HepG2 (cell line): Measurements from ENCODE around the gene EEF1A2. TPM values are rescaled to one million over a fixed set of nuclear protein-coding genes. Genes with fewer than 3 reads are reported as not detected.

Experiments
- ATAC-seq: fragments of 200-7000 bp; cut with Tn5 transposase; 3 replicates; pipeline ENCODE4 v1.9.1; 2020; ENCODE audit warnings: mild to moderate bottlenecking, moderate library complexity
- BruUV-seq: library from RNA; stranded (reverse); fragments of 400-500 nt; replicated peaks from 2 replicates; lab custom pipeline; 2021; lab: Mats Ljungman, UMichigan
- CTCF ChIA-PET: fragments of 300-600 bp; formaldehyde crosslinking; extraction: SDS; loops from one replicate; lab custom pipeline; 2021; ENCODE audit warnings: low total read pairs, inconsistent platforms, low intra/inter-chr PET ratio; lab: Yijun Ruan, JAX
- POLR2A ChIA-PET: fragments of 350-600 bp; sonication (Branson Sonifier 250); formaldehyde crosslinking; loops from one replicate; lab custom pipeline; 2020; ENCODE audit warnings: antibody characterized with exemption, inconsistent platforms; lab: Yijun Ruan, JAX
- DNase-seq: peaks from one replicate; pipeline ENCODE4 v3.0.0-alpha.2; 2015; ENCODE audit warnings: low spot score
- FAIRE-seq: peaks from 3 replicates; lab custom pipeline; 2011; peaks lifted over from hg19 to GRCh38; lab: Jason Lieb, UNC
- H2AFZ ChIP-seq: one replicate; pipeline ENCODE4 v1.6.1; 2011; ENCODE audit warnings: low read length, inconsistent platforms
- H3K27ac ChIP-seq: fragments of 300-600 bp; 3 replicates; pipeline ENCODE4 v1.8.0; 2011; ENCODE audit warnings: mixed run types, mild to moderate bottlenecking, mixed read lengths, low read length, inconsistent platforms; ENCODE audit not compliant: insufficient read depth; ENCODE audit errors: extremely low read length
- H3K27me3 ChIP-seq, 2 experiments: fragments of 200-600 bp in 1 of 2; 2 replicates in 1 of 2; 3 replicates in 1 of 2; pipeline versions ENCODE4 v1.6.0 to v1.8.0; 2011; ENCODE audit warnings: low read length in 2 of 2, mild to moderate bottlenecking in 2 of 2, moderate library complexity in 2 of 2, inconsistent platforms in 1 of 2; ENCODE audit not compliant: insufficient read depth in 2 of 2, control insufficient read depth in 1 of 2
- H3K36me3 ChIP-seq, 2 experiments: fragments of 200-600 bp in 1 of 2; replicated peaks in 1 of 2; 2 replicates in 1 of 2; 3 replicates in 1 of 2; pipeline versions ENCODE4 v1.5.1 to v1.8.0; 2011; ENCODE audit warnings: low read length in 2 of 2, inconsistent platforms in 1 of 2; ENCODE audit not compliant: insufficient read depth in 2 of 2, control insufficient read depth in 1 of 2
- H3K4me1 ChIP-seq: 2 replicates; pipeline ENCODE4 v1.5.1; 2012; ENCODE audit warnings: low read length, inconsistent platforms; ENCODE audit not compliant: insufficient read depth
- H3K4me2 ChIP-seq: 2 replicates; pipeline ENCODE4 v1.6.0; 2011; ENCODE audit warnings: low read depth, low read length, inconsistent platforms
- H3K4me3 ChIP-seq, 3 experiments: fragments of 200-600 bp in 1 of 3; sonication (generic), shearing (Covaris generic) in 1 of 3; replicated peaks in 1 of 3; 2 replicates each; pipeline ENCODE4 v1.5.1; 2011 to 2016; ENCODE audit warnings: low read length in 3 of 3, inconsistent platforms in 2 of 3, low read depth in 2 of 3, mild to moderate bottlenecking in 2 of 3, control low read depth in 1 of 3, mixed read lengths in 1 of 3; ENCODE audit not compliant: insufficient read depth in 1 of 3
- H3K79me2 ChIP-seq: one replicate; pipeline ENCODE4 v1.6.1; 2011; ENCODE audit warnings: low read length, inconsistent platforms; ENCODE audit not compliant: insufficient read depth
- H3K9ac ChIP-seq: 2 replicates; pipeline ENCODE4 v1.6.0; 2011; ENCODE audit warnings: mild to moderate bottlenecking, low read depth, low read length, inconsistent platforms; ENCODE audit not compliant: insufficient read depth
- H3K9me3 ChIP-seq: 2 replicates; pipeline ENCODE4 v1.5.1; 2012; ENCODE audit warnings: mild to moderate bottlenecking, low read length
- H4K20me1 ChIP-seq: 2 replicates; pipeline ENCODE4 v1.6.0; 2011; ENCODE audit warnings: inconsistent platforms, mild to moderate bottlenecking, low read length, moderate library complexity; ENCODE audit not compliant: insufficient read depth
- ATF7 ChIP-seq, 2 experiments: fragments of 450-650 bp in 1 of 2; sonication (generic) in 1 of 2; formaldehyde crosslinking in 1 of 2; IDR thresholded peaks; 2 replicates each; pipeline versions ENCODE4 v1.4.0 to v1.6.1; 2016 to 2020; ENCODE audit warnings: antibody characterized with exemption in 1 of 2, mild to moderate bottlenecking in 1 of 2, missing genetic modification reagents in 1 of 2
- CREB1 ChIP-seq, 2 experiments: fragments of 450-650 bp in 1 of 2; IDR thresholded peaks; 2 replicates each; pipeline ENCODE4 v1.6.1; 2016 to 2017; ENCODE audit warnings: control low read depth in 1 of 2, mild to moderate bottlenecking in 1 of 2, missing compliant biosample characterization in 1 of 2, missing genetic modification characterization in 1 of 2
- DPF2 ChIP-seq: sonication (generic); formaldehyde crosslinking; IDR thresholded peaks from 2 replicates; pipeline ENCODE4 v1.4.0; 2020; ENCODE audit warnings: mild to moderate bottlenecking, low read depth, missing genetic modification reagents, borderline replicate concordance
- EP300 ChIP-seq, 3 experiments: sonication (generic) in 1 of 3; formaldehyde crosslinking in 1 of 3; IDR thresholded peaks; 2 replicates each; pipeline versions ENCODE4 v1.5.1 to v1.6.1; 2011 to 2020; ENCODE audit warnings: low read depth in 2 of 3, low read length in 2 of 3, borderline replicate concordance in 1 of 3, improper control_type of control experiment in 1 of 3, mild to moderate bottlenecking in 1 of 3, missing genetic modification reagents in 1 of 3, moderate library complexity in 1 of 3
- EZH2 ChIP-seq: conservative IDR thresholded peaks from 2 replicates; pipeline ENCODE4 v1.6.1; 2012; ENCODE audit warnings: mild to moderate bottlenecking, low read depth, low read length, moderate library complexity
- MIXL1 ChIP-seq: IDR thresholded peaks from 2 replicates; pipeline ENCODE4 v1.6.1; 2016
- ZNF672 ChIP-seq: sonication (generic); formaldehyde crosslinking; IDR thresholded peaks from 2 replicates; pipeline ENCODE4 v1.8.1; 2022; ENCODE audit warnings: missing genetic modification reagents
- ZNF768 ChIP-seq: sonication (generic); formaldehyde crosslinking; IDR thresholded peaks from 2 replicates; pipeline ENCODE4 v1.4.0; 2020; ENCODE audit warnings: missing genetic modification reagents
- WGBS: methylation state at CpG from one replicate; pipeline ENCODE4 v1.1.6; 2017; ENCODE audit warnings: low lambda C conversion rate; 5-methylcytosine and 5-hydroxymethylcytosine counted together
- in situ Hi-C: cut with HindIII; loops from 2 replicates; pipeline ENCODE4 v1.10.0; 2017; ENCODE audit warnings: low pct_unique_long_range_greater_than_20kb; ENCODE audit not compliant: extremely low pct_ligation_motif_present
- intact Hi-C: fragments of 100-400 bp; cut with micrococcal nuclease; formaldehyde crosslinking; loops from one replicate; pipeline ENCODE4 v1.10.0; 2022; ENCODE audit not compliant: unreplicated experiment
- polyA plus RNA-seq, 8 experiments: library from polyadenylated mRNA; depleted of rRNA in 3 of 8; stranded (reverse) in 7 of 8; unstranded in 1 of 8; fragments of >200 nt; fragmentation: Illumina TruSeq in 4 of 8; extraction: Trizol in 4 of 8; gene quantifications; 2 replicates each; pipeline versions ENCODE4 v1.2.1 to v1.2.3, GENCODE V29; 2011 to 2016; ENCODE audit warnings: low read depth in 4 of 8, missing spikeins in 1 of 8, mixed read lengths in 1 of 8; ENCODE audit not compliant: insufficient read depth in 1 of 8
- total RNA-seq, 5 experiments: library from RNA; depleted of rRNA; stranded (reverse); fragments of >200 nt; fragmentation: Illumina TruSeq; extraction: Trizol; gene quantifications; 2 replicates each; pipeline ENCODE4 v1.2.3, GENCODE V29; 2016; ENCODE audit warnings: low read depth in 1 of 5

EEF1A2 gene
- total and polyA plus RNA-seq, 2 of the 13 experiments (the other 11 are each of a cell fraction or from before 2014, with no cell fraction given), result 0.44 to 0.87 TPM

DNA sequence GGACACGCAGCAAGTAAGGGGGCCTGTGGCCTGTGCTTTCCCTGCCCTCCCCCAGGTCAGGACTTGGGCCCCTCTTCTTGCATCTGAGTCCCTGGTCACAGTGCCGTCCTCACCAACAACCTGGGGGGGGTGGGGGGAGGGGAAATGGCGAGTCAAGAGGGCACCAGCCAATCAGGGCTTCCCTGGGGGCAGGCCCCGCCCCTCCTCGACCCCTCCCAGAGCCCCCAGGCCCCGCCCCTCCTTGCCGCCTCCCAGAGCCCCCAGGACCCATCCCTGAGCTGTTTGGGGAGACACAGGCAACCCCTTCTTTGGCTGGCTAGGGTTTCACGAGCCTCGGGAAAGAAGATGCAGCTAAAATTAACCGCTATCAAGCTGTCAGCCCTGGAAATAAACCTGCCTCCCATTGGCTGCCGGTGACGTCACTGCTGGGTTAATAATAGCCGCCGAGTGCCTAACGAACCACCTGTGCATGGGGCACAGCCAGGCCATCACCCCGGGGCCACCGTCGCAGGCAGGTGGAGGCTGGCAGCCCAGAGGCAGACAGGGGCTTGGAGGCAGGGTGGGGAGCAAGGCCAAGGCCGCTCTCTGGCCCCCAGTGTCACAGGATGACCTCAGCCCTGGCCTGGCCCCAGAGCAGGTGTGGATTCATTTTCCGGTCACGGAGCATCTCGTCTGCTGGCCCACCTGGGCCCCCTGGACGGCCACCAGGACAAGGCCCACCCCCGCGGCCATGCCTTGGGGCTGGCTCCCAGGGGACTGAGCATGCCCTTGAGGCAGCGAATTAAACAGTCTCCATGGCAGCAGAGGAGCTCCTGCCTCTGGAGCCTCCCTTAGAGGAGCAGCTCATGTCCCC is 3.2 kb upstream of the EEF1A2 start:
- intact Hi-C loops, result no loop called here
- FAIRE-seq (no peak), ATAC-seq (peak; percentile 7; the same call in 2 of the 3 replicates), DNase-seq (no peak)
- no TSS peak for BruUV-seq
- H3K4me1 ChIP-seq, result no peaks in the 10 kb centered on the region
- CTCF ChIA-PET, result no interaction called here
- in situ Hi-C loops, result no loop called here
- POLR2A ChIA-PET, result no interaction called here
- H3K79me2 ChIP-seq, result no peaks in the 10 kb centered on the region
- no peak overlapping the region for H2AFZ ChIP-seq
- H3K4me2 ChIP-seq, result no peak overlapping the region
- no peak overlapping the region for H3K4me3 ChIP-seq
- peaks cover 36 to 89% of the 10 kb centered on the region in 2 experiments for H3K27me3 ChIP-seq
- no peaks in the 10 kb centered on the region for H3K9me3 ChIP-seq
- no peaks in the 10 kb centered on the region for H3K36me3 ChIP-seq
- no peak overlapping the region for H3K27ac ChIP-seq
- no peak overlapping the region for H3K9ac ChIP-seq
- 10% methylated on average over 20 of the region's 26 CpGs for WGBS
- H4K20me1 ChIP-seq, result no peaks in the 10 kb centered on the region; the same call in 1 of the 2 replicates
- TF ChIP-seq ATF7 (IDR thresholded peaks at IDR 0.05), result peak; percentile 96
- TF ChIP-seq ATF7 (CRISPR knock-in tag; IDR thresholded peaks at IDR 0.05), result no peak
- TF ChIP-seq MIXL1 (CRISPR knock-in tag), result no peak
- TF ChIP-seq CREB1 (IDR thresholded peaks at IDR 0.05), result peak; percentile 98
- TF ChIP-seq CREB1 (CRISPR knock-in tag; IDR thresholded peaks at IDR 0.05), result no peak

DNA sequence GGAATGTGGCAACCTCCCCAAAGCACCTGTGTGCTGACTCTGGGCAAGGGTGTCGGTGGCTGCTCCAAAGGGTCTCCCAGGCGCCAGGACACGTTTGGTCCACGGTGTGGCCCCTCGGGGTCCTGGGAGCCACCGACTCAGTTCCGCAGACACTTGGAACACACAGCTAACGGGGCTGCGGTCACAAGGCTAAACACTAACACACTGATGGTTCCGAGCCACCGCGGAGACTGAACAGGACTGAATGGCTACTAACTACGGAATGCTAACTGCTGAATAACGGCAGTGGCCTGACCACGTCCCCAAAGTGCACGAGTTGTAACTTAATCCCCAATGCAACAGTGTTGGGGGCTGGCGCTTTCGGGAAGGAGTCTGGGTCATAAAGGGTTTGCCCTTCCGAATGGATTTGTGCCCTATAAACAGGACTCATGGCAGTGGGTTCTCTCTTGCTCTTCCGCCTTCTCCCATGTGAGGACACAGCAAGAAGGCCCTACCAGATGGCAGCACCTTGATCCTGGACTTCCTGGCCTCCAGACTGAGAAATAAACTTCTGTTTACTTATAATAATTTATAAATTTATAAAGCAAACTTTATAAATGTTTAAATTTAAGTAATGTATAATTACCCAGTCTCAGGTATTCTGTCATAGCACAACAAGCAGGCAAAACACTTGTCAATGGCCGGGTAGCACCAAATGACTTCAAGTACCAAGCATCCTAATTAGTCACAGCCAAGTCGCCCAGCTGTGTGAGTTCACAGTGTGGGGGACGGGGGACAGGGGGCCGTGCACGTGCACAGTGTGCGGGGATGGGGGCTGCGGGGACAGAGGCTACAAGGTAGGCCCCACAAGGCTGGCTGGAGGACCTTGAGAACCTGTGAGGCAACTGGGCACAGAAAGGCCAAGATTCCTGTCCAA is 2.3 kb upstream of the EEF1A2 start:
- H3K27me3 ChIP-seq, result peaks cover 42 to 89% of the 10 kb centered on the region in 2 experiments
- 39% methylated on average over 26 of the region's 27 CpGs for WGBS
- no peak overlapping the region for H3K27ac ChIP-seq
- in situ Hi-C loops, result no loop called here
- FAIRE-seq, result no peak
- no peak for DNase-seq
- no peaks in the 10 kb centered on the region for H3K36me3 ChIP-seq
- 0 out of 2 replicates have a peak, but pooled peaks cover 4% of the 10 kb centered on the region for H3K4me1 ChIP-seq
- no peaks in the 10 kb centered on the region for H3K9me3 ChIP-seq
- ChIA-PET POLR2A (no interaction called here), CTCF (no interaction called here)
- no peak overlapping the region for H3K4me2 ChIP-seq
- no peak overlapping the region for H3K4me3 ChIP-seq
- no peak overlapping the region for H3K9ac ChIP-seq
- BruUV-seq, result no TSS peak
- no peaks in the 10 kb centered on the region; the same call in 1 of the 2 replicates for H4K20me1 ChIP-seq
- no peak for TF ChIP-seq ZNF672 (CRISPR knock-in tag)
- peak; percentile 96 for TF ChIP-seq ZNF768
- TF ChIP-seq EZH2, result 0 out of 2 replicates have a peak, but pooled peaks have one; percentile 41
- no peak for TF ChIP-seq EP300 (IDR thresholded peaks at IDR 0.05; ENCODE audit: low read depth in 2 of 2, low read length in 2 of 2)
- no peak for TF ChIP-seq EP300 (CRISPR knock-in tag; IDR thresholded peaks at IDR 0.05; ENCODE audit: borderline replicate concordance)
- no peak for TF ChIP-seq DPF2 (CRISPR knock-in tag)
- intact Hi-C loops, result no loop called here
- H3K79me2 ChIP-seq, result no peaks in the 10 kb centered on the region
- H2AFZ ChIP-seq, result no peak overlapping the region
- no peak for ATAC-seq
